22Rv1 (cell line): ENCODE results near the gene WDR44.

ENCODE experiments used
- ZFX ChIP-seq: fragments of 450-650 bp; IDR thresholded peaks from 2 replicates; pipeline ENCODE4 v1.6.1; 2017; ENCODE audit warnings: antibody characterized with exemption, borderline replicate concordance
- TF ChIP-seq, protein P1 (sequence below): fragments of 450-650 bp; IDR thresholded peaks from 2 replicates; pipeline ENCODE4 v1.5.1; 2017; ENCODE audit warnings: mild to moderate bottlenecking

DNA sequence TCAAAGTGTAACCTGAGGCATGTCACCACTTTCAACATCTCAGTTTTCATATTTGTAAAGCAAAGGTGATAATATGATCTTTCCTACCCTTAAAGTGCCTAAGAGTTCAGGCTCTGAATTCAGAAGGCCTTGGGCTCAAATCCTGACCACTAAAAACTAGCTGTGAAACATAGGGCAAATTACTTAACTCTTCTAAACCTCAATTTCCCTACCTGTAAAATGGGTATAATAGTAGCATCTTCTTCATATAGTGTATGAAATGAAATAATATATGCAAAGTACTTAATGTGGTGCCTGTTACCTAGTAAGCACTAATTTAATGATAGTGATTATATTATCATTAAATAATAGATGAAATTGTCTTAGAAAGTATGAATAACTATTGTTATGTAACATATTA lies 7.0 kb upstream of the WDR44 start:
- TF ChIP-seq, protein P1, sequence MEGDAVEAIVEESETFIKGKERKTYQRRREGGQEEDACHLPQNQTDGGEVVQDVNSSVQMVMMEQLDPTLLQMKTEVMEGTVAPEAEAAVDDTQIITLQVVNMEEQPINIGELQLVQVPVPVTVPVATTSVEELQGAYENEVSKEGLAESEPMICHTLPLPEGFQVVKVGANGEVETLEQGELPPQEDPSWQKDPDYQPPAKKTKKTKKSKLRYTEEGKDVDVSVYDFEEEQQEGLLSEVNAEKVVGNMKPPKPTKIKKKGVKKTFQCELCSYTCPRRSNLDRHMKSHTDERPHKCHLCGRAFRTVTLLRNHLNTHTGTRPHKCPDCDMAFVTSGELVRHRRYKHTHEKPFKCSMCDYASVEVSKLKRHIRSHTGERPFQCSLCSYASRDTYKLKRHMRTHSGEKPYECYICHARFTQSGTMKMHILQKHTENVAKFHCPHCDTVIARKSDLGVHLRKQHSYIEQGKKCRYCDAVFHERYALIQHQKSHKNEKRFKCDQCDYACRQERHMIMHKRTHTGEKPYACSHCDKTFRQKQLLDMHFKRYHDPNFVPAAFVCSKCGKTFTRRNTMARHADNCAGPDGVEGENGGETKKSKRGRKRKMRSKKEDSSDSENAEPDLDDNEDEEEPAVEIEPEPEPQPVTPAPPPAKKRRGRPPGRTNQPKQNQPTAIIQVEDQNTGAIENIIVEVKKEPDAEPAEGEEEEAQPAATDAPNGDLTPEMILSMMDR = no peak
- no peak for TF ChIP-seq ZFX
